HEK293T (cell line): ENCODE measurements around the gene CTNNA3.

ENCODE experiments used
- CTCF ChIA-PET: fragments of 350-600 bp; formaldehyde crosslinking; extraction: SDS; loops from one replicate; lab custom pipeline; 2021; ENCODE audit warnings: antibody characterized with exemption, inconsistent platforms; lab: Yijun Ruan, JAX
- POLR2A ChIA-PET: fragments of 350-600 bp; formaldehyde crosslinking; extraction: SDS; loops from one replicate; lab custom pipeline; 2020; ENCODE audit warnings: antibody characterized with exemption, inconsistent platforms; lab: Yijun Ruan, JAX
- DNase-seq: peaks from one replicate; pipeline ENCODE4 v3.0.0; 2012; ENCODE audit warnings: mixed read lengths; ENCODE audit errors: extremely low spot score
- ARNT ChIP-seq: fragments of 450-650 bp; IDR thresholded peaks from 2 replicates; pipeline ENCODE4 v1.6.1; 2017; ENCODE audit warnings: mild to moderate bottlenecking
- BHLHE40 ChIP-seq: fragments of 450-650 bp; IDR thresholded peaks from 2 replicates; pipeline ENCODE4 v1.6.1; 2016; ENCODE audit warnings: mild to moderate bottlenecking, moderate library complexity, borderline replicate concordance
- CTBP1 ChIP-seq: fragments of 450-650 bp; IDR thresholded peaks from 2 replicates; pipeline ENCODE4 v1.6.1; 2016; ENCODE audit warnings: borderline replicate concordance
- ELF4 ChIP-seq: fragments of 450-650 bp; IDR thresholded peaks from 2 replicates; pipeline ENCODE4 v1.6.1; 2017; ENCODE audit warnings: antibody characterized with exemption
- FOXA1 ChIP-seq: fragments of 450-650 bp; IDR thresholded peaks from 2 replicates; pipeline ENCODE4 v1.6.1; 2016; ENCODE audit warnings: mild to moderate bottlenecking
- FOXK2 ChIP-seq: fragments of 450-650 bp; IDR thresholded peaks from 2 replicates; pipeline ENCODE4 v1.6.1; 2016; ENCODE audit warnings: mild to moderate bottlenecking
- FOXM1 ChIP-seq: fragments of 450-650 bp; IDR thresholded peaks from 2 replicates; pipeline ENCODE4 v1.6.1; 2017; ENCODE audit warnings: mild to moderate bottlenecking, borderline replicate concordance
- HDGF ChIP-seq: fragments of 450-650 bp; IDR thresholded peaks from 2 replicates; pipeline ENCODE4 v1.6.1; 2017; ENCODE audit warnings: antibody characterized with exemption, borderline replicate concordance
- L3MBTL2 ChIP-seq: fragments of 450-650 bp; conservative IDR thresholded peaks from 2 replicates; pipeline ENCODE4 v1.6.1; 2016; ENCODE audit warnings: mild to moderate bottlenecking
- LEF1 ChIP-seq: fragments of 450-650 bp; IDR thresholded peaks from 2 replicates; pipeline ENCODE4 v1.6.1; 2017; ENCODE audit warnings: mild to moderate bottlenecking, borderline replicate concordance
- NFRKB ChIP-seq: fragments of 450-650 bp; IDR thresholded peaks from 2 replicates; pipeline ENCODE4 v1.6.1; 2016; ENCODE audit warnings: mild to moderate bottlenecking, moderate library complexity
- SP1 ChIP-seq: fragments of 450-650 bp; IDR thresholded peaks from 2 replicates; pipeline ENCODE4 v1.6.1; 2017
- SUZ12 ChIP-seq: fragments of 450-650 bp; IDR thresholded peaks from 2 replicates; pipeline ENCODE4 v1.6.1; 2016; ENCODE audit warnings: mild to moderate bottlenecking
- TARDBP ChIP-seq: fragments of 450-650 bp; IDR thresholded peaks from 2 replicates; pipeline ENCODE4 v1.6.1; 2016
- ZNF384 ChIP-seq: fragments of 450-650 bp; IDR thresholded peaks from 2 replicates; pipeline ENCODE4 v1.6.1; 2016
- TF ChIP-seq, protein P1 (sequence below): fragments of 450-650 bp; IDR thresholded peaks from 2 replicates; pipeline ENCODE4 v1.6.1; 2016

CTNNA3 gene

GRCh38 chr10:66394342-66395063 is 1301.5 kb downstream of the CTNNA3 start:
- POLR2A ChIA-PET = interaction anchor here (0.6 kb wide), 1 partner anchor 147 kb away, joined by 3 read pairs; no protein-coding TSS in a partner anchor

GRCh38 chr10:66390926-66391325 is 1305.1 kb downstream of the CTNNA3 start:
- no peak for DNase-seq
- TF ChIP-seq FOXA1 (no peak), FOXM1 (no peak), SP1 (no peak), ARNT (no peak), BHLHE40 (no peak), ELF4 (no peak), LEF1 (no peak), HDGF (no peak), FOXK2 (no peak)
- TF ChIP-seq, protein P1, sequence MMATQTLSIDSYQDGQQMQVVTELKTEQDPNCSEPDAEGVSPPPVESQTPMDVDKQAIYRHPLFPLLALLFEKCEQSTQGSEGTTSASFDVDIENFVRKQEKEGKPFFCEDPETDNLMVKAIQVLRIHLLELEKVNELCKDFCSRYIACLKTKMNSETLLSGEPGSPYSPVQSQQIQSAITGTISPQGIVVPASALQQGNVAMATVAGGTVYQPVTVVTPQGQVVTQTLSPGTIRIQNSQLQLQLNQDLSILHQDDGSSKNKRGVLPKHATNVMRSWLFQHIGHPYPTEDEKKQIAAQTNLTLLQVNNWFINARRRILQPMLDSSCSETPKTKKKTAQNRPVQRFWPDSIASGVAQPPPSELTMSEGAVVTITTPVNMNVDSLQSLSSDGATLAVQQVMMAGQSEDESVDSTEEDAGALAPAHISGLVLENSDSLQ = no peak
- ChIA-PET CTCF (no interaction called here), POLR2A (no interaction called here)

More at GRCh38 chr10:66394342-66395063, 1301.5 kb downstream of the CTNNA3 start:
- TF ChIP-seq ZNF384 = no peak
- TF ChIP-seq L3MBTL2 = no peak
- TF ChIP-seq SP1 = no peak
- CTCF ChIA-PET = no interaction called here
- no peak for DNase-seq

DNA sequence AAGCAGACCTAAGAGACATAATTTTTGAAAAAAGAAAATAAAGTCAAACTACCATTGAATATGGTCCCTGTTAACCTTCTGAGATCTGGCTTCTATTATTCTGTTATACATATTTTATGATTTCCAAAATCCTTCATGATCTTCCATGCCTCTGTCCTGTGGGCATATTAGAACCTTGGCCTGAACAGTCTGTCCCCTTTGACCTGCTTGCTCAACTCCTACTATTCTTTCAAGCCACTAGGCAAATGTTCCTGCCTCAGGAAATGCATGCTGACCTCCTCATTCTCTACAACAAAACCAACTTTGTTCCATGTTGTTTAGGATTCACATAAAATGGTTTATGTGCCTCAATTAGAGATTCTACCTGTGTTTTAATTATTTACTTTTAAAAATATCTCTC is 1315.0 kb downstream of the CTNNA3 start:
- CTCF ChIA-PET = no interaction called here
- POLR2A ChIA-PET = no interaction called here
- DNase-seq = no peak
- TF ChIP-seq ZNF384 (no peak), FOXM1 (no peak), ELF4 (no peak), HDGF (no peak), NFRKB (no peak), SUZ12 (no peak), L3MBTL2 (no peak), FOXK2 (no peak)
- TF ChIP-seq, protein P1 = no peak

- no peak for DNase-seq
- TF ChIP-seq SUZ12 = no peak
- no peak for TF ChIP-seq ELF4
- TF ChIP-seq LEF1 = no peak
- TF ChIP-seq TARDBP = no peak
- no peak for TF ChIP-seq ZNF384
- POLR2A ChIA-PET = no interaction called here
- CTCF ChIA-PET = no interaction called here
Measured at GRCh38 chr10:66378117-66378876, 1317.7 kb downstream of the CTNNA3 start.

GRCh38 chr10:66368146-66368545 is 1327.8 kb downstream of the CTNNA3 start:
- CTCF ChIA-PET = no interaction called here
- POLR2A ChIA-PET = no interaction called here
- no peak for TF ChIP-seq ARNT
- TF ChIP-seq ZNF384 = no peak
- TF ChIP-seq LEF1 = no peak
- no peak for TF ChIP-seq HDGF
- no peak for TF ChIP-seq BHLHE40
- no peak for TF ChIP-seq FOXA1
- no peak for TF ChIP-seq SP1
- TF ChIP-seq ELF4 = no peak
- TF ChIP-seq SUZ12 = no peak
- TF ChIP-seq FOXK2 = no peak
- TF ChIP-seq, protein P1 = no peak
- TF ChIP-seq NFRKB = no peak
- no peak for TF ChIP-seq L3MBTL2
- no peak for TF ChIP-seq CTBP1
- DNase-seq = no peak

DNA sequence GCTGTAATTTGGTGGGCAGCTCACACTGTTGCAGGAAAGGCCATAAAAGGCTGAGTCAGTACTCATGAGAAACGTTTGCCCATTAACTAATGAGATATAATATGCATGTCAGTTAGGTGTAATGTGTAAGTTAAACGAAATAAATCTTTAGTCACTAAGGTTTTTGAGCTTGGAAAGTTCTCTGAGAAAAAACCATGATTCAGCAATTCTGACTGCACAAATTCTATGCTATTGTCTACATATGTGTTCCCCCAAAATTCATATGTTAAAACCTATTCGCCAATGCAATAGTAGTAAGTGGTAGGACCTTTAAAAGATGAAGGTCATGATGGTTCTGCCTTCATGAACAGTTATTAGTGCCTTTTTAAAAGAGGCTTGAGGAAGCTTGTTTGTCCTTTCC is 1329.8 kb downstream of the CTNNA3 start:
- POLR2A ChIA-PET = no interaction called here
- no peak for DNase-seq
- TF ChIP-seq TARDBP (no peak), BHLHE40 (no peak), ELF4 (no peak), LEF1 (no peak), ZNF384 (no peak), FOXK2 (no peak), FOXM1 (no peak)
- TF ChIP-seq, protein P1 = no peak
- CTCF ChIA-PET = no interaction called here
